Retinal pigment epithelial cell (primary cell): Measurements from ENCODE around the gene PPP1R12C.

ENCODE experiments used
- DNase-seq: peaks from one replicate; pipeline ENCODE4 v3.0.0-alpha.2; 2010; ENCODE audit warnings: low read depth
- H3K4me3 ChIP-seq: 2 replicates; pipeline ENCODE4 v1.5.1; 2011; ENCODE audit warnings: mild to moderate bottlenecking, low read length, control low read depth, moderate library complexity
- TF ChIP-seq, protein P1 (sequence below): conservative IDR thresholded peaks from 2 replicates; pipeline ENCODE4 v1.5.1; 2011; ENCODE audit warnings: low read depth, low read length, control low read depth, inconsistent platforms

PPP1R12C gene

DNA sequence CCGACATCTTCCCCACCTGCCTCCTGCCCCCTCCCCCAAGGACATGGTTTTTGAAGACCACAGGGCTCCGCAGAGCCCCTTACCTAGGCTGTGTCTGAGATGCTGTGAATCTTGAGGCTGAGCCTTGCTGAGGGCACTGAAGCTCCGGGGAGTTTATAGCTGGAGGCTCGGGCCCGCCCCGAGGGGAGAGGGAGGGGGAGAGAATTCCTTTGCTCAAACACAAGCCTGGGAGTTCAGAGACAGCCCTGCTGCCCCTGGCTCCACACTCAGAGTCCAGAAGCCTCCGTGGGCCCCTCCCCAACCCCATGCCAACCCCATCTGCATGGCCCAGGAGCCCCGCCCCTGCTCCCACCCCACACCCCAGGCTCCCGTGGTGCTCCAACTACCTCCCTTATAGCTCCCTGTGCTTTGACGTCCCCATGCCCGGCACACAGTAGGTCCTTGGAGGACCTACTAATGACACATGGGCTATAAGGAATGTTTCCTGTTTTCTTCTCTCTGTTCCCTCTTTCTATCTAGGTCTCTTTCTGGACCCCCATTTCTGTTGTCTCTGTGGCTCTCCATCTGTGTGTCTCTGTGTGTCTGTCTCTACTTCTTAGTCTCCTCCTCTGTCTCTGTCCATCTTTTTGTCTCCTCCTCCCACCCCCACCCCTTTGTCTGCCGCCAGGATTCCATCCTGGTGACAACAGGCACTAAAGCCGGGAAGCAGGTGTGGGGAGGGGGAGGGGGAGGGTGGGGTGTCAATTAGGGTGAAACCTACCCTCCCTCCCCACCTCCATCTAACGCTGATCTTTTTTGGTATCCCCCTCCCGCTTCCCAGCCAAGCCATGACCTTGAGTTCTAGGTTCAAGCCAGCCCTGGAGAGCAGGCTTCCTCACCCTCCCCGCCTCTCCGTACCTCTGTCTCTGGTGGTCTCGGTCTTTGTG lies 31.9 kb upstream of the PPP1R12C start, which contains the start of gene TNNT1:
TSS of gene TNNT1 (minus strand) at position 129 of the 926 bp plus-strand sequence. CDS start 2,049 bp downstream, outside the sequence.
- H3K4me3 ChIP-seq, result no peak within 1 kb of the TSS
- TF ChIP-seq, protein P1, sequence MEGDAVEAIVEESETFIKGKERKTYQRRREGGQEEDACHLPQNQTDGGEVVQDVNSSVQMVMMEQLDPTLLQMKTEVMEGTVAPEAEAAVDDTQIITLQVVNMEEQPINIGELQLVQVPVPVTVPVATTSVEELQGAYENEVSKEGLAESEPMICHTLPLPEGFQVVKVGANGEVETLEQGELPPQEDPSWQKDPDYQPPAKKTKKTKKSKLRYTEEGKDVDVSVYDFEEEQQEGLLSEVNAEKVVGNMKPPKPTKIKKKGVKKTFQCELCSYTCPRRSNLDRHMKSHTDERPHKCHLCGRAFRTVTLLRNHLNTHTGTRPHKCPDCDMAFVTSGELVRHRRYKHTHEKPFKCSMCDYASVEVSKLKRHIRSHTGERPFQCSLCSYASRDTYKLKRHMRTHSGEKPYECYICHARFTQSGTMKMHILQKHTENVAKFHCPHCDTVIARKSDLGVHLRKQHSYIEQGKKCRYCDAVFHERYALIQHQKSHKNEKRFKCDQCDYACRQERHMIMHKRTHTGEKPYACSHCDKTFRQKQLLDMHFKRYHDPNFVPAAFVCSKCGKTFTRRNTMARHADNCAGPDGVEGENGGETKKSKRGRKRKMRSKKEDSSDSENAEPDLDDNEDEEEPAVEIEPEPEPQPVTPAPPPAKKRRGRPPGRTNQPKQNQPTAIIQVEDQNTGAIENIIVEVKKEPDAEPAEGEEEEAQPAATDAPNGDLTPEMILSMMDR, result no peak
- no peak for DNase-seq

DNA sequence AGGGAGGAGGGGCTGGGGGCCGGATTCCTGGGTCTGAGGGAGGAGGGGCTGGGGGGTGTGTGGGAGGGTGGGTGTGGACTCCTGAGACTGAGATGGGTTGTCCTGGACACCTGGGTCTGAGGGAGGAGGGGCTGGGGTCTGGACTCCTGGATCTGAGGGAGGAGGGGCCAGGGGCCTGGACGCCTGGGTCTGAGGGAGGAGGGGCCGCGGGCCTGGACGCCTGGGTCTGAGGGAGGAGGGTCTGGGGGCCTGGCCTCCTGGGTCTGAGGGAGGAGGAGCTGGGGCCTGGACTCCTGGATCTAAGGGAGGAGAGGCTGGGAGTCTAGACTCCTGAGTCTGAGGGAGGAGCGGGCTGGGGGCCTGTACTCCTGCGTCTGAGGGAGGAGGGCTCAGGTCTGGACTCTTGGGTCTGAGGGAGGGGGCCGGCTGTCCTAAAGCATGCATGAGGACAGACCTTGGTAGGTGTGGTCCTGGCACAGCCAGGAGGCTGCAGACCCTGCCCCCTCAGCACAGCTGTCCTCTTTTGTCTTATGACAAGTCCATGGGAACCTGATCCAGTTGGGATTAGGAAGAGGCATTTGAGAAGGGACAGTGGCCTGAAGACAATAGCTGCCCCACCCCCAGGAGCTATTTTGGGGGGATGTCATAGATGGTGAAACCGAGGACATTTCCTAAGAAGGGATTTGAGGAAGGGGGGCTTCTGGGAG lies 30.3 kb upstream of the PPP1R12C start:
- DNase-seq, result no peak
- TF ChIP-seq, protein P1, result no peak
- H3K4me3 ChIP-seq, result no peak overlapping the region

DNA sequence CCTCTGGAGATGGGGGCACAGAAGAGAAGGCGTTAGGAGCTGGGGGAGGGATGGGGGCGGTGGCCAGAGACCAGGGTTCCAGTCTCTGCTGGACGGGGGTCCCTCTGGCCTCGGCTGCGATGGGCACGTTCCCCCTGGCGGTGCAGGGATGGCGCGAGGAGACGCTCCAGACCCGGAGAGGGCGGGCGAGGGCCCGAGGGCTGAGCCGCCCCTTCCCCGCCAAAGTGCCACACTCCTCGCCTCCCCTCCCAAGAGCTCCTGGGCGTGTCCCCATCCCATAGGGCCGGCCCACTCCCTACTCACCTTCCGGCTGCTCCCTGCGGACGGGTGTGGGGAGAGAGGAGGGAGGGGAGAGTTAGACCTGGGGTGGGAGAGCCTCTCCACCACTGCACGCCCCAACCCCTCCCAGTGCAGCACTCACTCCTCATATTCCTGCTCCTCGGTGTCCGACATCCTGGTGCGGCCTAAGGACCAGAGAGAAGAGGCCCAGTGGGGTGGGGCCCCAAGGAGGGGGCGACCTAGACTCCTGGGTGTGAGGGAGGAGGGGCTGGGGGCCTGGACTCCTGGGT lies 29.4 kb upstream of the PPP1R12C start:
- DNase-seq, result no peak
- TF ChIP-seq, protein P1, result no peak
- H3K4me3 ChIP-seq, result no peak overlapping the region

DNA sequence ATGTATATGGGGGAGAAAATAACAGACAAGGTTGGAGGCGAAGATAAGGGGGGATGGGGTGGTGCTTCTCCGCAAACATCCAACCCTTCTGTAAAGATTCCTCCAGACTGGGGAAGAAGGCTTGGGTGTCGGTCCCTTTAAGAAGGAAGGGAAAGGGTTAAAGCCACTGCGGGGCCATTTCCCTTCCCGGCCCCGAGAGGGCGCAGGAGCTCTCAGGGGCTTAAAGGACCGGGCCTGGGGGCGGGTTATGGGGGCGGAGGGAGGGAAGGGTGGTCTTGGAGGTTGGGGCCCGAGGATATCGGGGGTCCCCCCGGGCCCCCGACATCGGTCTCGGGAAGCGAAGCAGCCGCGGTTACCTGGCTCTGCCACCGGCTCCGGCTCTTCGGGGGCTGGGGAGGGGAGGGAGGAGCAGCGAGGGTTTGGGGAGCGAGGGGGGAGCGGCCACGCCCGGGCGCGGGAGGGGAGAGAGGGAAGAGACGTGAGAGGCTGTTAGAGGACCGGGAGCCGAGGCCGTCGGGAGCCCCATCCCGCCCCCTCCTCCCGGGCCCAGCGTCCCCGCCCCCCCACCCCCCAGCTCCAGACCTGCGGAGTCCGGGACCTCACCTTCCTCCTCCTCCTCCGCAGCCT lies 28.8 kb upstream of the PPP1R12C start:
- DNase-seq, result no peak
- TF ChIP-seq, protein P1, result peak; percentile 67
- no peak overlapping the region for H3K4me3 ChIP-seq

DNA sequence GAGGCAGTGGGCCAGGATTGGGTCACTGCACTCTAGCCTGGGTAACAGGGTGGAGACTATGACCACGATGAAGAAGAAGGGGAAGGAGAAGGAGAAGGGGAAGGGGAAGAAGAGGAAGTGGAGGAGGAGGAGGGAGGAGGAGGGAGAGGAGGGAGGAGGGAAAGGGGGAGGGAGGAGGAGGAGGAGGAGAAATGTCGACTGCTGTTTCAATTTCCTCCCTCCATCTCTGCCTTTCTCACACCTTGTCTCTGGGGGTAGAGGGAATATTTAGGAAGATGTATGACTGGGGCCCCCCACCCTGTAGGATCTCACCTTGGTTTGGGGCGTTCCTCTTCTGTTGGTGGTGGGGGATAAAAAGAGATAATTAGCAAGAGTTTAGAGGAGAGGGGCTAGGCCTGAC lies 27.8 kb upstream of the PPP1R12C start:
- no peak for DNase-seq
- no peak overlapping the region for H3K4me3 ChIP-seq
- TF ChIP-seq, protein P1, result no peak

DNA sequence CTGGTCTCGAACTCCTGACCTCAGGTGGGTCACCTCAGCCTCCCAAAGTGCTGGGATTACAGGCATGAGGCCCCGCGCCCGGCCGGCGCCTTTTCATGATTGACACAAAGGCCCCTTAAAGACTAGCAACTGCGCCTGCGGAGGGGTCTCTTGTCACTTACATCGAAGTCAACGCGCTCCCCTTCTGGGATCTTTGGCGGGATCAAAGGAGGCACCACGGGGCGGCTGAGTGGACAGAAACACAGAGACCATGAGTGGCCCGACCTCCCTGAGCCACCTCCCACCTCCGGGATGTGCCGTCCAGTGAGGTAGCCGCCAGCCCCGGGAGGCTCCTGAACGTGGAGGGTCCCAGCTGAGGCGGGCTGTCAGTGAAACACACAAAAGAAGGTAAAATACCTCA lies 24.3 kb upstream of the PPP1R12C start:
- H3K4me3 ChIP-seq, result no peak overlapping the region
- TF ChIP-seq, protein P1, result no peak
- no peak for DNase-seq
